ENCODE results near the gene TSACC. TPM values are rescaled to one million over a fixed set of nuclear protein-coding genes. Genes with fewer than 3 reads are reported as not detected.

Gene TSACC
- total RNA-seq, result not detected

DNA sequence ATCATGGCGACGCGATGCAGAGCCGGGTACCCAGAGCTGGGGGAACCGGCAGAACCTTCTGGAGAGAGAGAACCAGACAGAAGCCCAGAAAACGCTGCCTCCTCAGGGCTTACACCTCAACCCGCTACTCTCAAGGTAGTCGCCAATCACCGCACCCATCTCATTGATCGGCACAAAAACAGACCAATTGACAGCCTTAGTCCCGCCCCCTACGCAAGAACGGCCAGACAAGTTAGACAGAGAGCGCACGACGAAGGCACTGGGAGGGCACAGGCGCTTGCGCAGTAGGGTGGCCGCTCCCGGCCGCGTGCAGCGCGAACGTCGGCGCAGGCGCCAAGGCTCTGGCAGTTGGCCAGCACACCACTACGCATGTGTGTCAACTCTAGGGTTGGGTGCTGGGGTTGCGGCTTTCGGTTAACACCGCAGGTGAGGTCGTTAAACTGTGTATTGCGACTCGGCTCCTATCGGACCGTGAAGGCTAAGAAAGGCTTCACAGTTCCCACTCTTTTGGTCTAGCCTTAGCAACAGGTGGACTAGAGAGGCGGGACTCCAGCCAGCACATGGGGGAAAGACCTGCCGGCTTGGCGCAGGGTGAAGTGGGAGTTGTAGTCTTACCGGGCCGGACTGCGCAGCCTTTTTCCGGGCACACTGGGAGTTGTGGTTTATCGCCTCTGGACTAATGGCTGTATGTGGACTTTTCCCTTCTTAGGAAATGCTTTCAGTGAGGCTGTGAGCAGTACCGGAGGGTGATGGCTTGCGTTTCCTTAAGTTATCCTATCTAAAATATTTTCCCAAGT lies at the start of gene TSACC, which contains the start of gene CCT3:
Gene TSACC, plus strand, starts transcription at position 347 of the 797 bp plus-strand sequence. CDS start 1,232 bp downstream, outside the sequence.
Gene CCT3, minus strand, starts transcription at position 113 of the 797 bp plus-strand sequence. Its CDS starts 108 bp downstream, at position 5.
- under 1% methylated on average over 27 of the region's 47 CpGs for WGBS
- Histone ChIP-seq H3K27me3 (no peaks in the 10 kb centered on the region), H3K4me3 (peak within 1 kb of the TSS; percentile 78 to 94 (median 88)), H3K36me3 (peaks cover 9 to 24% (median 23%) of the 10 kb centered on the region in 4 donors), H3K4me1 (peaks cover 19 to 29% (median 25%) of the 10 kb centered on the region in 4 donors), H3K27ac (replicated peaks in 1 of 4) (peak within 1 kb of the TSS; percentile 82 to 90 (median 89)), H3K9me3 (no peaks in the 10 kb centered on the region)
- peak; percentile 87 to 89 for TF ChIP-seq POLR2AphosphoS5 (IDR thresholded peaks at IDR 0.05)
- no peak for TF ChIP-seq POLR2A (IDR thresholded peaks at IDR 0.05; ENCODE audit: low read depth)
- peak; percentile 100 for DNase-seq (ENCODE audit: extremely low spot score)
- intact Hi-C loops (cut with DNase I), result no loop called here

- intact Hi-C loops (cut with DNase I), result no loop called here
- Histone ChIP-seq H3K36me3 (peaks cover 0 to 40% (median 18%) of the 10 kb centered on the region in 4 donors), H3K9me3 (no peaks in the 10 kb centered on the region), H3K4me3 (no peak overlapping the region), H3K27ac (replicated peaks in 1 of 4) (no peak overlapping the region), H3K4me1 (peaks cover 3 to 46% (median 32%) of the 10 kb centered on the region in 4 donors), H3K27me3 (no peaks in the 10 kb centered on the region)
- DNase-seq (ENCODE audit: extremely low spot score), result no peak
- TF ChIP-seq POLR2AphosphoS5 (IDR thresholded peaks at IDR 0.05) (no peak), CTCF (IDR thresholded peaks at IDR 0.05) (no peak), POLR2A (IDR thresholded peaks at IDR 0.05; ENCODE audit: low read depth) (no peak), EP300 (IDR thresholded peaks at IDR 0.05) (no peak)
Measured at GRCh38 chr1:156289857-156290256, 48.5 kb upstream of the TSACC start.

DNA sequence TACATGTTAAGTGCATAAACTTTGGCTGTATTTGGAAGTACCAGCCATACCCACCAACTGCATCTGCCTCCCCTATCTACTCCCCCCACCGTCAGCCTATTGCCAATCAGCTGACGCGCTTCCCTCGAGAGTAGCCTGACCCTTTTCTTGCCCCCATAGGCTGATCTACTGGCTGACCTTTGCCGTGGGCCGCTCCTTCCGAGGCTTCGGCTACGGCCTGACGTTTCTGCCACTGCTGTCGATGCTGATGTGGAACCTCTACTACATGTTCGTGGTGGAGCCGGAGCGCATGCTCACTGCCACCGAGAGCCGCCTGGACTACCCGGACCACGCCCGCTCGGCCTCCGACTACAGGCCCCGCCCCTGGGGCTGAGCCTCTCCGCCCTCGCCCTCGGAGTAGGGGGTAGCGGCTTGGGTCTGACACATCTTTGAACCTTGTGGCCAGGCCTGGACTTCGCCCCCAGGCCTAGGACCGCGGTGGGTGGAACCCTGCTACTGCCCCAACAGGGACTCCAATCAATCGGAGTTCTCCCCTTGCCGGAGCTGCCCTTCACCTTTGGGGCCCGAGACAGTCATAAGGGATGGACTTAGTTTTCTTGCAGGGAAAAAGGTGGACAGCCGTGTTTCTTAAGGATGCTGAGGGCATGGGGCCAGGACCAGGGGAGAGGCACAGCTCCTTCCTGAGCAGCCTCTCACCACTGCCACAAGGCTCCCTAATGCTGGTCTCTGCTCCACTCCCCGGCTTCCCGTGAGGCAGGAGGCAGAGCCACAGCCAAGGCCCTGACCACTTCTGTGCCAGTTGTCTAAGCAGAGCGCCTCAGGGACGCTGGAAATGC lies 46.9 kb upstream of the TSACC start:
- TF ChIP-seq POLR2AphosphoS5 (IDR thresholded peaks at IDR 0.05), result peak; percentile 71 to 80
- no peak for TF ChIP-seq EP300 (IDR thresholded peaks at IDR 0.05)
- no peaks in the 10 kb centered on the region for H3K9me3 ChIP-seq
- 13% methylated on average over 35 of the region's 37 CpGs for WGBS

GRCh38 chr1:156293098-156293434 lies 45.3 kb upstream of the TSACC start:
- WGBS, result 92% methylated on average over 6 of the region's 8 CpGs
- peaks cover 12 to 57% (median 42%) of the 10 kb centered on the region in 4 donors for H3K4me1 ChIP-seq
- H3K4me3 ChIP-seq, result no peak overlapping the region
- H3K27me3 ChIP-seq, result no peaks in the 10 kb centered on the region
- H3K9me3 ChIP-seq, result no peaks in the 10 kb centered on the region
- DNase-seq (ENCODE audit: extremely low spot score), result no peak
- intact Hi-C loops (cut with DNase I), result no loop called here
- TF ChIP-seq CTCF (IDR thresholded peaks at IDR 0.05), result no peak
- no peak for TF ChIP-seq EP300 (IDR thresholded peaks at IDR 0.05)
- TF ChIP-seq POLR2AphosphoS5 (IDR thresholded peaks at IDR 0.05), result no peak
- no peak for TF ChIP-seq POLR2A (IDR thresholded peaks at IDR 0.05; ENCODE audit: low read depth)
- peaks cover 0 to 26% (median 13%) of the 10 kb centered on the region in 4 donors for H3K36me3 ChIP-seq
- H3K27ac ChIP-seq (replicated peaks in 1 of 4), result no peak overlapping the region

More for the DNA sequence above, 46.9 kb upstream of the TSACC start:
- Histone ChIP-seq H3K4me3 (peak overlapping the region; percentile 48 to 62 (median 58)), H3K4me1 (peaks cover 12 to 57% (median 42%) of the 10 kb centered on the region in 4 donors), H3K36me3 (peaks cover 0 to 29% (median 15%) of the 10 kb centered on the region in 4 donors), H3K27me3 (no peaks in the 10 kb centered on the region), H3K27ac (replicated peaks in 1 of 4) (peak overlapping the region; percentile 81 to 89 (median 85))
- peak; percentile 96 for DNase-seq (ENCODE audit: extremely low spot score)
- intact Hi-C loops (cut with DNase I), result no loop called here

- no peak for DNase-seq (ENCODE audit: extremely low spot score)
- H3K9me3 ChIP-seq, result no peaks in the 10 kb centered on the region
- H3K4me3 ChIP-seq, result no peak overlapping the region
- H3K27ac ChIP-seq (replicated peaks in 1 of 4), result no peak overlapping the region
- intact Hi-C loops (cut with DNase I), result no loop called here
- H3K27me3 ChIP-seq, result no peaks in the 10 kb centered on the region
- WGBS, result 86% methylated on average over 9 of the region's 9 CpGs
- H3K4me1 ChIP-seq, result peaks cover 12 to 57% (median 42%) of the 10 kb centered on the region in 4 donors
- peaks cover 0 to 25% (median 8%) of the 10 kb centered on the region in 4 donors for H3K36me3 ChIP-seq
- TF ChIP-seq EP300 (IDR thresholded peaks at IDR 0.05) (no peak), POLR2A (IDR thresholded peaks at IDR 0.05; ENCODE audit: low read depth) (no peak), CTCF (IDR thresholded peaks at IDR 0.05) (no peak), POLR2AphosphoS5 (IDR thresholded peaks at IDR 0.05) (no peak)
Measured at GRCh38 chr1:156293895-156294294, 44.4 kb upstream of the TSACC start.

Measured in esophagus muscularis mucosa (tissue), 4 donors.